NCI-H226 (cell line): Measurements from ENCODE around the gene CCDC13.

ENCODE experiments used
- DNase-seq: peaks from one replicate; pipeline ENCODE4 v3.0.0-alpha.2; 2015

Gene CCDC13

GRCh38 chr3:42752441-42752840 is 20.6 kb downstream of the CCDC13 start:
- no peak for DNase-seq

GRCh38 chr3:42751609-42752008 is 21.4 kb downstream of the CCDC13 start:
- DNase-seq: no peak

DNA sequence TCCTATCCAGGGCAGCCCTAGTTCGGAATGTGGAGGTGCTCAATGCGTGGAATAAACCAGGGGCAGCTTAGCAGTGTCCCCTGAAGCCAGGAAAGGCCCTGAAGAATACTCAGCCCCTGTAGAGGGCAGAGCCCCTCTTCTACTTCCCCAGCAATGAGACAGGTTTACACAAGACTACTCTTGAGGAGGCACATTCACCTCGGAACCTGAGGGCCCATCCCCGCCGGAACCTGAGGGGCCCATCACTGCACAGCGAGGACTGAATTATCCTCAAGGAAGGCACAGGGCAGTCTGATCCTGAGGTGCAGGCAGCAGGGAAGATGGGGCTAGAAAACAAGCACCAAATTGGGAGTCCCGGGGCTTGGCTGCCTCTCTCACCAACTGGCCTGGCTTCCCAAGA is 22.2 kb downstream of the CCDC13 start:
- DNase-seq: no peak

DNA sequence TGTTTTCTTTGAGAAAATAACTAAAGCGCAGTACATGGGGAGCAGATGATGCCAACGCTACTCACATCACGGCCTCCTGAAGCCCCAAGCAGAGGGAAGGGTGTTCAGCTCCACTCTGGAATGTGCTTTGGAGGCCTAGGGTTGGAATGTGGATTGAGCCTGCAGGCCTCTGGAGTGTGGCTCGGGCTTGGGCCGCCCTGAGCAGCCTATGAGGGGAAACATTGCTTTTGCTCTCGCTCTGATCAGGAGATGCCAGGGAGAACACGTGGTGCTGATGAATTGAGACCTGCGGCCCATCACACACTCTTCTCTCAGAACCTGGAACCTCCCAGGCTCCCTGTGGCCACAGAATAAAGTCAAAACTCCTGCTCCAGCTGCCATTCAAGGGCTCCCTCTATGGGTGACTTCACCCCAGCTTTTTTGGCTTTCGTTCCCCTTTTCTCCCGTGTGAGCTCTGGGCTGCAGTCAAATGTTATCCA is 23.3 kb downstream of the CCDC13 start:
- no peak for DNase-seq

GRCh38 chr3:42749025-42749752 is 23.9 kb downstream of the CCDC13 start:
- no peak for DNase-seq

- no peak for DNase-seq
These were observed 25.5 kb downstream of the CCDC13 start for GRCh38 chr3:42747581-42747980.

DNA sequence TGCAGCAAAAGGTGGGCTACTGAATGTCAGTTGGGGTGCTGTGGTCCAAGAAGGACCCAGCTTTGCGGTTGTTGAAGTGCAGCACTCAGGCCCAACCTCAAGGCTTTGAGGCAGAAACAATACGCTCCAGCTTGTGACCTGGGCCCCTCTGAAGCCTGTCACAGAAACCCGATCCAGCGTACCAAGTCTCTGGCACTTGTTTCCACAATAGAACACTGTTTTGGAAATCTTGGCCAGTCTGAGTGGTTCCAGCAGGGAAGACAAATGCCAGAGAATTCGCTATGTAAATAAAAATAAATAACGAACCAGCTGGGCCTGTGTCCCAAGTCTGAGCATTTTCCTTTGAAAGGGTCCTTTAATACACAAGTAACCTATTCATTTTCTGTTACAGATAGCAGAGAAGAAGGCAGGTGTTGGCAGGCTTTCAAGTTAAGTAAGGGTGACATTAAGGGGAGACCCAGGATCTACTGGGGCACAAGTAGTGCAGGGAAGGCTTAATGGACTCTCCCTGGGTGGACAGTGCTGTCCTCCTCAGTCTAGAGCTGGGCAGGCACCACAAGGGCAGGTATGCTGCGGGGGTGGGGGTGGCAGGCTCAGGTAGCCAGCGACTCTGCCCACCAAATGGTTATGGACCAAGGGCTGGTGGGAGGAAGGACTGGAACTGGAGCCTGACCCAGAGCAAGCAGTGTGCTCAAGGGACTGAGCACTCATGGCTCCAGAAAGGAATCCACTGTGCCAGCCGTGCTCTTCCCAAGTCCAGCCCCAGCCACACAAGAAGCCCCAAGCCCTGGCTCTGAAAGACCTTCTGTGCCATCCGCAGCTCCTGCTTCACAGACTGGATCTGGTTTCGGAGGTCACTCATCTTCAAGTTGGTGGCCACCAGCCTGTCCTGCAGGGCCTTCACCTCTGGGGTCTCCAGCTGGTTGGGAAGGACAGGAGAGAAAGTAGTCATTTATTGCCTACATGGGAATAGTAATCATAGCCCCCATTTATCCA is 26.3 kb downstream of the CCDC13 start:
- no peak for DNase-seq

DNA sequence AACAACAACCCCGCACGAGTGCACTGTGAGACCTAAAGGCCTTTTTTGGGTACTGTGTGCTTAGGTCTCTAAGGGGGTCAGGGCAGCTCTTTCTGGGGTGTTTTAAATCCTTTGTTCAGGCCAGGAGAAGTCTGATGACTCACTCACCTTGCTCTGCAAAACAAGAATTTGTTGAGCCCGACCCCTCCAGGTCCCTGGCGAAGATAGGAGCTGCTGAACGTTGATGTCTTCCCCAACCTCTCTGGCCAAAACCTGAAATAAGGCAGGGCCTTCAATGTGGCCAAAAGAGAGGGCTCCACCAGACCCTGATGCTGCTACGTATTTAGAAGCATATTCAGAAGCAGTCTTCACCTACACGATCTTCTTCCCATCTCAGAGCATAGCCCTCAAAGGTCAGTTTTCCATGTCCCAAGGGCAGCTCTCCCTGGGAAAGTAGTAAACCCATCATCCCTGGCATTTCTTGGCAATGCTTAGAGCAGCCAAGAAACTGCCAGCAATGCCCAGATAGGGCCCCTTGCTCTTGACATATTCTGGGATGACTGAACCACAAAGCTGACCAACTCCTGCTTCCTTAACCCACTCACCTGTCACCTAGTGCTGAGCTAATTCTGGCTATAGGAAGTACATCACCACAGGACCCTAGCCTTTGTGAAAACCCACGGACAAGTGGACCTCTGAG is 27.1 kb downstream of the CCDC13 start:
- no peak for DNase-seq

GRCh38 chr3:42745291-42745745 is 27.7 kb downstream of the CCDC13 start:
- no peak for DNase-seq

DNA sequence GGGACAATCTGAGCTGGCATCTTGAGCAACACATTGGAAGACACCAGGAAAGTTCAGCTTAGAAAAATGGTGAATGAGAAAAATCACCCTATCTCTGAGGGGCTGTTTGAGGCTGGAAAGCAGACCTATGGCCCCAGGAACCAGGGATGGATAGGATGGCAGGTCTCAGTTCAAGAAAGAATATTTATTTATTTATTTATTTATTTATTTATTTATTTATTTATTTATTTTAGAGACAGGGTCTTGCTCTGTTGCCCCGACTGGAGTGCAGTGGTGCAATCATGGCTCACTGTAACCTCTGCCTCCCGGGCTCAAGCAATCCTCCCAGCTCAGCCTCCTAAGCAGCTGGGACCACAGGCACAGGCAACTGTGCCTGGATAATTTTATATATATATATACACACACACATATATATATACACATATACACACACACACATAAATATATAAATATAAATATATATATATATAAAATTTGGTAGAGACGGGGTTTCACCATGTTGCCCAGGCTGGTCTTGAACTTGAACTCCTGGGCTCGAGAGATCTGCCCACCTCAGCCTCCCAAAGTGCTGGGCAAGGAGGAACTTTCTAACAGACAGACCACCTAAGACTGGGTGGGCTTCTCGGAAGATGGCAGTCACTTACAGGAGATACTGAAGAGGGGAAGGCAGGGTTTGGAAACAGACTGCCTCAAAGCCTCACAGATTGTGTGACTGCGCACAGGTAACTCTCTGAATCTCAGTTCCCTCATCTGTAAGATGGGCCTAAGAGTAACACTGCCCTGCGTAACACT is 29.7 kb downstream of the CCDC13 start:
- no peak for DNase-seq

DNA sequence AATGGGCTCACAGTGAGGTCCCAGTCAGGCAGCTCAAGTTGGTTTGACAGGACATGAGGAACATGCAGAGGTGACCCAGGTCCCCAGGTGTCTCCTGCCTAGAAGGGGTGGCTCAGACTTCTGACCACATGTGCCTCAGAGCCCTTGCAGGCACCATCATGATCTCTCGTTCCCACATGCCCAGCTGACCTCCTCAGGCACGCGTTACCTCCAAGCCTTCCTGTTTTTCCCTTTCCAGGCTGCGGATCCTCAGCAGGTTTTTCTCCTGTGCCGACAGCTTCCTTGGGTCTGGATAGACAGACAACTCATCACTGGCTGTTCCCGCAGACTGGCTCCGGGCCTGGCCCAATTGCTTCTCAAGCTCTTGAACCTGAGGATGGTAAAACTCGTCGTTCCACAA is 30.4 kb downstream of the CCDC13 start:
- DNase-seq: no peak

GRCh38 chr3:42742259-42742658 is 30.8 kb downstream of the CCDC13 start:
- DNase-seq: no peak

- DNase-seq: no peak
These were observed 31.3 kb downstream of the CCDC13 start for GRCh38 chr3:42741796-42742195.

DNA sequence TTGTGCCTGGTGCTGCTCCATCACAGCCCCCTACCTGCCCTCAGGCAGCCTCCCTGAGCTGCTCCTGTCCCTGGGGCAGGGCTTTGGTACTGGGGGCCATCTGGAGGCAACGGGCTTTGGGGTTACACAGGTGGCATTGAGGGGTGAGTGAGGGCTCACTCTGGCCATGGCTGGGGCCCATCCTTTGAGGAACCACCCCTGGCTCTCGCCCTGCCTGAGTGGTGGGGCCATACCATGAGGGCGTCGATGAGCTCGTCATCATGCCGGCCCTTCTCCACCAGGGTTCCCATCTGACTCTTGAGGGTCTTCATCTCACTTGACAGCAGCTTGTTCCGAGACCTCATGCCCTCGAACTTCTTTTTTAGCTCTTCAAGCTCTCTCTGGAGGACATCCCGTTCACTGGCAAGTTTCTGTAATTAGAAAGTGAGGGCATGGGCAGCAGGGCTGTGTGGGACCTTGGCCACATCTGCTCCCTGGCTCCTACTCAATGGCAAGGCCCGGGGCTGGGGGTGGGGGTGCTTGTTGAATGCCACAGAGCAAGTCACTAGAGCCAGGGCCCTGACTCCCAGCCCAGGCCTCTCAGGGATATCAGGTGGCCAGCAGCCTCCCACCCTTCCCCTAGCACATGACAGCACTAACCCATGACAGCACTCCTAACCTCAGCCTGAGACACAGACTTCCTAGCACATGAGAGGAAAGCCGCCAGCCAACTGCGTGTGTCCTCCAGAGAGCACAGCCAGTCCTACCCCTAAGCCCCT is 33.5 kb downstream of the CCDC13 start:
- no peak for DNase-seq

GRCh38 chr3:42736531-42736930 is 36.5 kb downstream of the CCDC13 start:
- no peak for DNase-seq

GRCh38 chr3:42736081-42736480 is 37.0 kb downstream of the CCDC13 start:
- no peak for DNase-seq

- DNase-seq: no peak
These were observed 37.4 kb downstream of the CCDC13 start for GRCh38 chr3:42735615-42736014.

- no peak for DNase-seq
These were observed 38.0 kb downstream of the CCDC13 start for GRCh38 chr3:42735019-42735418.

GRCh38 chr3:42734263-42734860 is 38.7 kb downstream of the CCDC13 start:
- no peak for DNase-seq

GRCh38 chr3:42733501-42734262 is 39.4 kb downstream of the CCDC13 start:
- DNase-seq: no peak
